ENCODE results near the gene PKHD1. TPM values are rescaled to one million over a fixed set of nuclear protein-coding genes. Genes with fewer than 3 reads are reported as not detected.
"Not testable (repeated sequence)": the region's sequence is repeated elsewhere in the genome, so short reads cannot be mapped to it uniquely, and the experiment has no call there.

The PKHD1 gene
- total and polyA plus RNA-seq, 9 donors, result 0.01 to 0.12 (median 0.05) TPM; not detected in 3

DNA sequence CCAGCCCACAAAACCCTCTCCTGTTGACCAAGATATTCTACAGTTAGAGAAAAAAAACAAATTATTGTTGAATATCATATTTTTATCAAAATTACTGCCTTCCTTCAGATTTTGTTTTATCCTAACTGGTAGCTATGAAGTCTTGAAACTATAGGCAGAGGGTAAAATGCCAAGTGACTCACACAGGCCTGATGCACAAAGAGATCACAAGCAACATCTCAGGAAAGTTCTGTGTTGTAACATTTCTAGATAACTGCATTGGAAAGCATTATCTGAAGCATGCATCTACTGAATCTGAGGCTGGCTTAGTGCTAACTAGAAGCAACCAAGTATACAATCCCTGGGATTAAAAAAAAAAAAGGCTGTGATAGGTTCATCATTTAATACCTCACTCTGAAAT lies 134.2 kb downstream of the PKHD1 start:
- no peak for DNase-seq
- Histone ChIP-seq H3K4me3 (no peak overlapping the region), H3K27ac (no peak overlapping the region), H3K36me3 (no peaks in the 10 kb centered on the region), H3K4me1 (ENCODE audit: insufficient read depth) (no peaks in the 10 kb centered on the region), H3K9me3 (no peaks in the 10 kb centered on the region), H3K27me3 (no peaks in the 10 kb centered on the region)
- intact Hi-C loops (cut with DNase I), result no loop called here
- no peak for TF ChIP-seq POLR2A (IDR thresholded peaks at IDR 0.05)
- no peak for TF ChIP-seq EP300 (IDR thresholded peaks at IDR 0.05)
- no peak for TF ChIP-seq CTCF (IDR thresholded peaks at IDR 0.05)

GRCh38 chr6:51951924-51952323 lies 135.5 kb downstream of the PKHD1 start:
- H3K9me3 ChIP-seq, result no peaks in the 10 kb centered on the region
- H3K4me3 ChIP-seq, result no peak overlapping the region
- no peak for DNase-seq
- intact Hi-C loops (cut with DNase I), result no loop called here
- H3K4me1 ChIP-seq (ENCODE audit: insufficient read depth), result no peaks in the 10 kb centered on the region
- no peak overlapping the region for H3K27ac ChIP-seq
- TF ChIP-seq CTCF (IDR thresholded peaks at IDR 0.05), result no peak
- TF ChIP-seq EP300 (IDR thresholded peaks at IDR 0.05), result no peak
- TF ChIP-seq POLR2A (IDR thresholded peaks at IDR 0.05), result no peak
- no peaks in the 10 kb centered on the region for H3K36me3 ChIP-seq
- no peaks in the 10 kb centered on the region for H3K27me3 ChIP-seq

- Histone ChIP-seq H3K36me3 (no peaks in the 10 kb centered on the region), H3K4me3 (no peak overlapping the region), H3K27me3 (no peaks in the 10 kb centered on the region), H3K9me3 (no peaks in the 10 kb centered on the region), H3K27ac (no peak overlapping the region), H3K4me1 (ENCODE audit: insufficient read depth) (no peaks in the 10 kb centered on the region)
- TF ChIP-seq POLR2A (IDR thresholded peaks at IDR 0.05) (no peak), EP300 (IDR thresholded peaks at IDR 0.05) (no peak), CTCF (IDR thresholded peaks at IDR 0.05) (no peak)
- 54 to 65% (median 62%) methylated on average over 5 of the region's 5 CpGs for WGBS, 3 donors
- DNase-seq, result no peak
- intact Hi-C loops (cut with DNase I), result no loop called here
Measured at GRCh38 chr6:51949526-51949925, 137.9 kb downstream of the PKHD1 start.

GRCh38 chr6:51939695-51940094 lies 147.7 kb downstream of the PKHD1 start:
- H3K27ac ChIP-seq; DNase-seq; H3K36me3 ChIP-seq; H3K27me3 ChIP-seq; intact Hi-C loops (cut with DNase I); H3K4me3 ChIP-seq; H3K4me1 ChIP-seq (ENCODE audit: insufficient read depth); H3K9me3 ChIP-seq: not testable (repeated sequence)
- 53 to 63% (median 62%) methylated on average over 2 of the region's 2 CpGs for WGBS, 3 donors

DNA sequence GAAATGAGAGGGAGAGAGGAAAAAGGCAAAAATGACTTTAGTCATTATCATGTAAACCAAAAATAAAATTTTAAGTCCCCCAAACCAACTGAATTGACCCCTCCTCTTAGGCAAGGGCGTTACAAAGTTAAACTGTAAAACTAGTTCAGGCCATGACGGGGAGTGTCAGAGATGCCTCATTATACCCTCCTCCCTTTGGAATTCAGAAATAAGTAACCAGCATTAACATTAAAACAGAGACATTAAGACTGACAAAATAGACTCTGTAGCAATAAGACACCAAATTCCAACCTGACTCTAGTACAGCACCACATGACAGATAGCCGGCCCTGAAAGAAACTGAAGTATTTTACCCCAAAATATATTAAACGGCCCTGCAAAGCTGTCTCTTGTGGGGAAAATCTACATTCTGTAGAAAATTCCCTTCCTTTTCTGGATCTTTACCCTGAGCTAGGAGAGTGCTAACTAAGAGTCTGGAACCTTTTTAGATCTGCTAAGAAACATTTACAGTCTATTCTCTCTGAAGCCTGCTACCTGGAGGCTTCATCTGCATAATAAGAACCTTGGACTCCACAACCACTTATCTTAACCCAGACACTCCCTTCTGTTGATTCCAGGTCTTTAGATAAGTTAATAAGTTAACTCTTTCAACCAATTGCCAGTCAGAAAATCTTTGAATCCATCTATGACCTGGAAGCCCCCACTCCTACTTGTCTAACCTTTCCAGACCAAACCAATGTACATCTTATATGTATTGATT lies 150.7 kb downstream of the PKHD1 start:
- no peak overlapping the region for H3K27ac ChIP-seq
- H3K36me3 ChIP-seq, result no peaks in the 10 kb centered on the region
- WGBS, 3 donors, result 22 to 36% (median 23%) methylated on average over 4 of the region's 4 CpGs
- no peak for TF ChIP-seq EP300 (IDR thresholded peaks at IDR 0.05)
- TF ChIP-seq CTCF (IDR thresholded peaks at IDR 0.05), result no peak
- no peak for TF ChIP-seq POLR2A (IDR thresholded peaks at IDR 0.05)
- H3K4me1 ChIP-seq (ENCODE audit: insufficient read depth), result no peaks in the 10 kb centered on the region
- H3K27me3 ChIP-seq, result no peaks in the 10 kb centered on the region
- intact Hi-C loops (cut with DNase I), result no loop called here
- no peak for DNase-seq
- no peak overlapping the region for H3K4me3 ChIP-seq
- no peaks in the 10 kb centered on the region for H3K9me3 ChIP-seq
